Measurements from ENCODE around the gene DOK7.
"Not testable (repeated sequence)": the region's sequence is repeated elsewhere in the genome, so short reads cannot be mapped to it uniquely, and the experiment has no call there.

Gene DOK7

DNA sequence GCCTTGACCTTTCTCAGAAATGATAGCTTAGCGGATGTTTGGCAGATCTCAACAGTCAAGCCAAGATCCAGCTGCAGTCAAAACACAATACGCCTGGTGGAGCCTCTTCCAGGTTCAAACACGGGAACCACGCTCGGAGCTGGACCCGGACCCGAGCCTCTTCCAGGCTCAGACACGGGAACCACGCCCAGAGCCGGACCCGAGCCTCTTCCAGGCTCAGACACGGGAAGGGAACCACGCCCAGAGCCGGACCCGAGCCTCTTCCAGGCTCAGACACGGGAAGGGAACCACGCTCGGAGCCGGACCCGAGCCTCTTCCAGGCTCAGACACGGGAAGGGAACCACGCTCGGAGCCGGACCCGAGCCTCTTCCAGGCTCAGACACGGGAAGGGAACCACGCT is 48.5 kb downstream of the DOK7 start:
- DNase-seq: not testable (repeated sequence)

DNA sequence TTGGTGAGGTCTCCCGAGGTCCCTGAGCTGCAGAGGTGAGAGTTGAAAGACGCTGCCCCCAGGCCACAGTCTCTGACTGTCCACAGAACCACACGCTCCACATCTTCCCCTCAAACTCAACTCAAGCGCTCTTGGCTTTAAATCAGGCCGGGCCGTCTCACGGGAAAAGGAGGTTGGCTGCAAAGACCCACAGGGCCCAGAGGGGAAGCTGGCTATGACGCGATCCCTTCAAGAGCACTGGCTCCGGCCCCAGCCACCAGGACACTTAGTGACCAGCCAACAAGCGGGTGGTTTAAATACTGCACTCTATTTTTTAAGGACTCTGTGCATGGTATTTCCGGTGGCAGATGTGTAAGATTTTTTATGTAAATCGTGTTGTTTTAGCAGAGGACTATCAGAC is 49.2 kb downstream of the DOK7 start:
- DNase-seq: no peak

DNA sequence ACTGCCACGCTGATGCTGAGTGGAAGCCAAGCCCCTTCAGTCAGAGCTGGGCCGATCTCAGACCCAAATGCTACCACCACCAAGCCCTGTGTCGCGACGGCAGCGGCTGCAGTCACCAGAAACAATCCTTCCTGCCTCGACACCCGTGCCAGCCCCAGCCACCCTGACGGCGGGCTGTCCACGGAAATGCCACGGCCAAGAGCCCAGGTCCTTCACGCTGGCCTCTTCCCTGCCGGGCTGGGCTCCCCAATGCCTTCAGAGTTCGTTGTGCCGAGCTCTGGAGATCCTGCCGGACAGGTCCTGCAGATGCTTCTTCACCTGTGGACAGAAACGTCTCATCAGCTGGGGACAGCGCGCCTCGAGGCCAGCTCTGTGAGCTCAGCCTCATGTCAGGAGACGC is 49.6 kb downstream of the DOK7 start:
- no peak for DNase-seq

DNA sequence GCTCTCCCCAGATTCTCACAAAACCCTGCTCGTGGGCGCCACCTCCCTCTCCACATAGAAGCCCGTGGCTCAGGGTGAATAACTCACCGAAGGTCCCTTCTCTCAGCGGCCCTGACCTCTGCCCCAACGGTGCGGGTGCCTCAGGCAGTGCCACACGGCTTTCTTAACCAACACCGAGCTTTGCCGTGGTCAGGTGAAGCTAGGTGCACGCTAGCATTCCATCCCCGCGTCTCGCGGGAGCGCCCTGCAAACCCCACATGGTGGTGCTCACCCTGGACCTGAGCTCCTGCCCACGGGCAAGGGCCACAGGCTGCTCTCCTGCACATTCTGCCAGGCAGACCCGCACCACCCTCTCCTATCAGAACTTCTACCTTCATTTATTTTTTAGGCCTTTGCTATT is 50.7 kb downstream of the DOK7 start:
- no peak for DNase-seq

DNA sequence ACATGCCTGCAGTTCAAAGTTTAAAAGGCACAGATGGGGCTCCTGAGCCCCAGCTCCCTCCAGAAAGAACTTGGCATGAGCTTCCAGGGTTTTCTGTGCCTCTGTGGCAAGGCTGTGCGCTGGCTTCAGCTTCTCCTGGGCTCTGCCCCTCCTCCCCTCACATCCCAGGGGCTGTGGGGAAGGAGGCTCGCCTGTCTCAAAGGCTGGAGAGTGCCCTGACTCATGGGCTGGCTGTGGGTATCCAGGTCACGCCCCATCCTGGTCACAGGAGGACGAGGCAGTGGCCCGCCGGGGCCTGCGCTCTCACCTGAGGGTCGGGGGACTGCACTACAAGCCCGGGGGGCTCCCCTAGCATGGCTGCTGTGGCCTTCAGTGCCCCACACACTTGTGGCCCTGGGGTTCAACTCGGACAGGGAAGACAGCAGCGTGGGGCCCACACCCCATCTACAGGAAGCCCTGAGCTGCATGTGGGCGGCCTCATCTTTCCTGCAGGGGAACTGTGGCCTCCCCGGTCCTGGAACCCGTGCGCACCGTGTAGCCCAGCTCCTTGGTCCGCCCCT is 51.2 kb downstream of the DOK7 start:
- DNase-seq: no peak

DNA sequence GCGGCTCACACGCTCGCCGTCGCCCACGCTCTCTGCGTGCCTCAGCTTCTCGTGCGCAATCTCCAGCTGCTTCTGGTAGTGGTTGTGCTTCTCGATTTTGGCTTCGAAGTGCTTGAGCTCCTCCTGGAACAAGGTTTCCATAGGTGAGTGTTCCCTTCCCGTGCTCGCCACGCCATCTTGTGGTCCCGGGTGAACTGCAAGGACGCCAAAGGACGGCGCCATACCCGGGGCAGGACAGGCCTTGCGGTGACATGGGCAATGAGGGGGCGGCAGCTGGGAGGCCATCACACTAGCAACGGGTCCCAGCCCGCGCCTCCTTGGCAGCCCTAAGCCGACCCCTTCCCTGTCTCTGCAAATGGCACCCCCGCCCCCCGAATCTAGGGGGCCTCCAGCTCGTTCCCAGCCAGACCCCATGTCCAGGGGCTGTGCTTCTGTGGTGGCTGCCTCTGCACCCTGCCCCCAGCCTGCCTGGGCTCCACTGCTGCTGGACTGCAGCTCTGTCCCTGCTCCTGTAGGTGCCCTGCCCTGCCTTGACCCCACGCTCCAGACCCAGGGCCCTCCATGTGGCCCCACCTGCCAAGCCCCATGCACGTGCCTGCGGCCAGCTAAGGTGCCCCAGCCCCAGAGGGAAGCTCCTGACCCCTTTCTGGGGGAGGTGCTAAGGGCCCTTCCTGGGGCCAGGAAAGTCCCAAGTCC is 51.8 kb downstream of the DOK7 start:
- no peak for DNase-seq

DNA sequence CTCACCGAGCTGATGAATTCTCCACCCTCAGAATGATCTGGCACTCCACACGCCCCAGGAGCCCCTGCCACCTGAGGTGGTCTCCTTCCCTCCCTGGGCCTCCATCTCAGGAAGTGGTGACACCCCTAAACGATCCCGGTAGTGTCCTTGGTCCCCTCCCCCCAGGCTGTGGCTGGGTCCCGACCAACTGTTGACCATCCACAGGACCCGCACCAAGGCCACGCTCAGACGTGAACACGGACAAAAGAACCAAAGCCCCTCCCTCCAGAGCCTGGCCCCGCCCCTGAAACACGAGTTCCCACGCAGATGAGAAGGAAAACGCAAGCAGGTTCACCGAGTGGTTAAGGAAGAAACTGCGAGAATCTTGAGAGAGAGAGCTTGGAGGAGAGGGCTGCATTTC is 52.5 kb downstream of the DOK7 start:
- no peak for DNase-seq

DNA sequence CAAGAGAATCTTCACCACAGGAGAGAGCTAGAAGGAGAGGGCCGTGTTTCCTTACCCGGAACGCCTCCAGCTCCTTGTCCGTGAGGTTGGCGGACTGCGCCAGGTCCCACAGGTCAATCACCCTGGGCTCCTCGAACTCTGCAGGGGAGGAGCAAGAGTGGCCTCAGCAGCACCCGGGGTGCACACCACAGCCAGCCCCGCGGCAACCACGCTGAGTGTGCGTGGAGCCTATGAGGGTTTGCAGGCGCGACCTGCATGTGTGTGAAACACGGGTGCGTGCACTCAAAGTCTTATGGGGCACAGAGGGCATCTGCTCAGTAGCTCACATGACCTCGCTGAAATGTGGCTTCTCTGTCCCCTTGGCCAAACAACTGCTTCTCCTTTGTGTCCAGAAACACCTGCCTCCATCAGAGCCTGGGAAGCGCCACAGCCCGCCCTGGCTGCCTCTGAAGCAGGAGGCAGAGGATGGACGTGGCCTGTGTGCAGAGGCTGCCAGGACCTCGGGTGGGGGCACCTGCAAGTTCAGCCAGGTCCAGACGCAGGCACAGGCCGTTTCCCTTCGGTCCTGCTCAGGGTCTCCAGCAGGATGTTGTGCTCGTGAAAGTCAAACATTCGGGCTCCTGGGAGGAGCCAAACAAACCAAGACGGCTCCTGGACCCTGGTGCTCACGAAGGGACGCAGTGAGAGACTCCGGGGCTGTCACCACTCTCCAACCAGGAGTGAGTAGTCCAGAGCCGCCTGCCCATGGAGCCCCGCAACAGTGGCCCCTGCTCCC is 53.1 kb downstream of the DOK7 start:
- no peak for DNase-seq

DNA sequence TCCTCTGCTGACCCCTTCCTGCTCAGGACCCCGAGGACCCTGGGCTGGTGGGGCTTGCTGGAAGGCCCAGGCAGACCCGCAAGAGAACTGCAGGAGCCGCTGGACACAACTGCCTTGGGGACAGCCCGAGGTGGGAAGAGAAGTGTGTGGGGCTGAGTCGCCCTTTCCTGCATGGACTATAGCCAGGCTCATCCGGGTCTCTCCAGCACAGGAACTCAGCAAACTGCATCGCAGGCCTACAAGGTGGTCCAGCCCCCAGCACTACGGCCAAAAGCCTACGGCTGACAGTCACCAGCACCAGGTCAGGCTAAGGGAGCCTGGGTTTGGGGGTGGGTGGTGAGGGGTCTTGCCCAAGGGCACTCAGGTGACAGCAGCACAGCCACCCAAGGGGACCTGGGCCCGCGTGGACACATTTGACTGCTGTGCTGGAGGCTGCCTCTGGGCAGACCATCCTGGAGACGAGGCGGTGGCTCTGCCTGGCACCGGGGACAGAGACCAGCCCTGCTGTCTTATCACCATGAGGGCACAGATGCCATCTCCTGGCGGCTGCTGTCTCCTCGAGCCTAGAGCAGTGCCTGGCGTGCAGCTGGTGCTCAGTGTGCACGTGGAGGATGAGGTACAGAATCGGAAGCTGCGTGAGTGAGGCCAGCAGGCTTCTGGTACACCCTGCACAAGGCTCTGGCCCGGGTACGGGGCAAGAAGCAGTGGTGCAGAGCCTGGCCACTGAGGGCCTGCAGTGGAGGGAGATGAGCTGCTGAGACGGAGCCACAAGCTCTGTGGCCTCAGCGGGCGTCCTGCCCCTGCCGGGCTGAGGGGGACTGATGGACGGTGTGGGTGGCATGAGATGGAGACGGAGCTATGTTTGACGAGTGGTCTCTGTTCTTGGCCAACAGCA is 54.0 kb downstream of the DOK7 start:
- DNase-seq: no peak

DNA sequence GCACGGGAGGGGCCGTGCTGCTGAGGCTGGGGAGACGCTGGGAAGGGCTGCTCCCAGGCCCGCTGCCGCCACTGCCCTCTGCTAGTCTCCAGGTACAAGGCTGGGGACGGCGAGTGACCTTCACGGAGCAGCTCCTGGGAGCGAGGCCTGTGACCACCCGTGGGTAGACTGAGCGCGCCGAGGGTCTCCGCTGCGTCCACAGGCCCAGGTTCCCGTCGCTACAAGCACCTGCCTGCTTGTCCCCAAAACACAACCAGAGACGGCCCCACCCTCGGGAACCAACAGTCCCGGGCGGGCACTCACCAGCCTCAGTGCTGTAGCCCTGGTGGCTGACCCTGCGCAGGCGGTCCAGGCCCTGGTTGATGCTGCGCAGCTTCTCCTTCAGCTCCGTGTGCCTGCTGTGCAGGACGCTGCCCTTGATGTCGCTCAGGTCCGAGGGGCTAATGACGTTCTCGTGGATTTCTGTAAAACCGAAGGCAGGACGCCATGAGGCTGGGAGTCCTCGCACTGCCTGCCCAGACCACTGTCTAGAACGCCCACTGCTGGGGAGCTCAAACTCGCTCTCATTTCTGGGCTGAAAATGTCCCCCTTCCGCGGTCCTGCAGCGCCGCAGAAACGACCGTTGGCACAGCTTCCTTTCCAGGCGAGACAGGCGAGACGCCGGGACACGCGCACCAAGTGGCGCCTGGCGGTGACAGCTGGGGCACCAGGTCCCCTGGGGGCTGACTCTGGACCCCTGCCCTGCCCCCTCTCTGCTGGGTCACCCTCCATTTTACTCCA is 54.8 kb downstream of the DOK7 start:
- no peak for DNase-seq

DNA sequence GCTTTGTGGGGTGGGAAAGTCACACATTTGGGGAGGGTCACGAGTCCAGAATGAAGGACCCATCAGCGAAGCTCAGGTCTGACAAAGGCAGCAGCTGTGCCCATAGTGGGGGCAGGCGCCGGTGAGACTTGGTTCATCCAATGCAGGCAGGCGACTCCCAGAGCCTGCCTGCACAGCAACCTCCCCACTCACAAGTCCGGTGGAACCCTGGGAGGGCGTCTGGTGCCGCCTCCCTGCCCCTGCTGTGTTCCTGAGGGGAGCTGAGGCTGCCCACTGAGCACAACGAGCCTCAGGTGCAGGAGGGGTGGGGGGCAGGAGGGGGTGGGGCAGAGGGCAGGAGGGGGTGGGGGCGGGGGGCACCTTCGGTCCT is 55.4 kb downstream of the DOK7 start:
- no peak for DNase-seq

DNA sequence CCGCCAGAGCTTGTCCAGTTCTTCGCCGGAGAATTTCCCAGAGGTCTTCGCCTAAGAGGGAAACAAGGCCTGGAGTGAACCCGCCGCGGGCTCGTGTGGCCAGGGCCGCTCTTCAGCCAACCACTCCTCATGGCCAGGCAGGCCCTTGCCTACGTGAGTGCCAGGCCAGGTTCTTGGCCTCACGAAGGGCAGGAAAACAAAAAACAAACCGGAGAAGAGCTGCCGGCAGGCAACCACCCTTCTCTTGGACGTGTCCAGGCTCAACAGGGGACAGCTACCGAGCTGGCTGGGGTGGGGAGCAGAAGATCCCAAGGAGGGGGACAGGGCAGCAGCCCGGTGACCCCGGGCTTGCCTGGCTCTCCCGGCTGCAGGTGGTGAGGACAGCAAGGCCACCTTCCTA is 55.8 kb downstream of the DOK7 start:
- DNase-seq: no peak

DNA sequence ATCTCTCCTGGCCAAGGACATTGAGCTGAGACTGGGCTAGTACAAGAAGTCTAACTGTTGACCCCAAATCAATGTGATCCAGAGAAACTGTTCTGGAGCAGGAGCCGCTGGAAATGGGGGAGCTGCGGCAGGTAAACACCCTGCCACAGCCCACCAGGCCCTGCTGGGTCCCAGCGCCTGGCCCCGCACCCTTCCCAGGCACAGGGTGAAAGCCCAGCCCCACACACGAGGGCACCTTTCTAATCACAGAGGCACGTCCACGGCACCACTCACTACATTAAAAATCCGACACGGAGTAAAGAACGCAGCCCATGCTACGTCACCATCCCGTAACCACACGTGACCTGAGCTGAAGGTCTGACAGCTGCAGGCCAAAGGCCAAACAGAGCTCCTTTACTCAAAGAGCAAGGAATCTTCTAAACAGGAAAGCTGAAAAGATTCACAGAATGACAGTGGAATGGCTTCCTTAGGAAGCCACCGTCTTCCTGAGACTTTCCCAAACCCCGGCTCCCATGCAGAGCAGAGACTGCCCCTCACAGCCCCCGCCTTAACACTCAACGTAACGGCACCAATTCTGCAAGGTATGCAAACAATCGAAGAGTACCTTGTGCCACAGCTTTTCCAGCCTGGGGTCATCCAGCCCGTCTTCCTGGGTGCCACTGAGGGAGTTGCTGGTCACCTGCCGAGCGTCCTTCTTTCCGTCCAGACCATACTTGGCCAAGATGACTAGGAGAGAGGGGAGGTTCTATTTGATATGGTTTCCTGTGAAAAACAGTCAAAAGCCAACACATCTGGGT is 56.6 kb downstream of the DOK7 start:
- DNase-seq: no peak

DNA sequence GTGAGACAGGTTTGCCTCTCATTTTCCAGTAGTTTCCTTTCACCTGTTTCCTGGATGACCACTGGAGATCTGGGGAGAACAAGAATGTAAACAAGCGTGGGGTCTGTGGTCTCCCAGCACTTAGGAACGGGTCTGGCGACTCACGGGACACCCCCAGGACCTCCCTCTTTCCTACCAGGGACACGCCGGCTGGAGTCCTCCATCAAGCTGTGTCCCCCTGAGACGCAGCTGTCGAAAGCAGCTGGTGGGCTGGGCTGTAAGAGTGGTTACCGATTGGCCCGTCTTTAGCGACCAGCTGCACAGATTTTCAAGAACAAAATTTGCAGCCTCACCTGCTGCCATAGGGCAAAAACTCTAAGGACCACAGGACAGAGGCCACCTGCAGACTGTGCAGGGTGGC is 57.2 kb downstream of the DOK7 start:
- no peak for DNase-seq

DNA sequence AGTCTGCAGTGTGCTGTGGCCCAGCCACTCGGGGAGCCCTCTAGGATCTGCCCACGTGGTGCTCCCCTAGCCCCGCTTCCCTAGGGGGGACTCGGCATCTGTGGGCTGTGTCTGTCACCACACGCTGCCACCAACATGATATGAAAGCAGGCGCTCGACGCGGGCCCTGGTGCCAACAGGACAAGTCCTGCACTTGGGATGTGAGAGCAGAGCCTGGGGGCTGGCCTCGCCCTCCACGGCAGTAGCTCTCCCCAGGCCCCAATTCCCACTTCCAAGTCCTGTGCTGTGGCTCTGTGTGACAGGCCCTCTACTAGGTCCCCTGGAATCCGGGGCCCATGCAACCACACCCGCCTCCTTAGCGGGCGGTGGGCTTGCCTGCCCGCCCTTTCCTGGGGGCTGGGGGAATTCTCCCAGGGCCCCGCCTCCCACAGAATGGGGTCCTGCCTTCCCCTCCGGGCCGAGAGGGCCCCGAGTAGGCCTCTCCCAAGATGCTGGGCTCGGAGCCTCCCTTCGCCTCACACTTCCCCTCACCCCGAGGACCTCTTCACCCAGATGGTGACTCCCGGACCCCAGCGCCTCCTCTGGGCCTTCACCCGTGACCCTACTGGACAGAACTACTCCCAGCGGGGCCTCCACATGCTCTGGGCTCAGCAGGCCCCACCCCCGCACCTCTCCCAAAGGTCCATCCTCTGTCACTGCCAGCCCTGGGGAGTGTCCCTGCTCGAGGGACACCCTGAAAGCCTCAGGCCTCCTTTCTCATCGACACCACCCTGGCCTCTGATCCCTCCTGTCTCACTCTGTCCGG is 57.9 kb downstream of the DOK7 start:
- no peak for DNase-seq

DNA sequence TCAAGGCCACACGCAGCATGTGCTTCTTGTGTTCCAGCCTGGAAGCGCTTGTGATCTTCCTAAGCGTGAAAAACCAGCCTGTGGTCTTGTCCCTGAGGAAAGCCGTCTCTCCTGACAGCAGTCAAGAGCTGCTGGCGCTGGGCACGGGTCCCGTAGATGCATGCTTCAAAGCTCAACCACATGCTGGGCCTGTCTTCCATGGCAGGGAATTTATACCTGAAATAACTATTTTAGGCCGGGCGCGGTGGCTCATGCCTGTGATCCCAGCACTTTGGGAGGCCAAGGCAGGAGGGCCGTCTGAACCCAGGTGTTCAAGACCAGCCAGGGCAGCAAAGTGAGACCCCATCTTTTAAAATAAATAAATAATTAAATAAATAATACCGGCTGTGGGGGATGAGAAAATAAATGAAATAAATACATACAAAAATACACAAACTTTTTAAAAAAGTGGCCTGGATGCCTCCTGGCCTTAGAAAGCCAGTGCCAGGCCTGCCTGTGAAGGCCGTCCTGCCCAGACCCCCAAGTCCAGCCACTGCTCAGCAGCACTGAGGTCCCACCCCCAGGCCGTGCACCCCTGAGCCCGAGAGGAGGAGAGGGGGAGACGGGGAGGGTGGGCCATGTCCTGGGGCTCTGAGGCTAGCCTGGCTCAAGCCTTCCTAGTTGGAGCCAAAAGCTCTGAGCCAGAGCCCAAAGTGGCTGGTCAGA is 58.7 kb downstream of the DOK7 start:
- DNase-seq: no peak

DNA sequence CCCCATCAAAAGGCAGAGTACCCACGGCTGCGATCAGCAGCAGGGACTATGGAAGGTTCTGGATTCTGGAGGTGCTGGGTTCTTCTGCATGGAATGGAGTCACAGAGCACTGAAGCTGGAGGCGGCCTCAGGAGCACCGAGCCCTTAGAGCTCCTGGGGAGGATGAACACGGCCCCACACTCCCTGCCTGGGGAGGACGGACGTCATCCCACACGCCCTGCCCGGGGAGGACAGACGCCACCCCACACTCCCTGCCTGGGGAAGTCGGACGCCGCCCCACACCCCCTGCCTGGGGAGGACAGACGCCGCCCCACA is 59.2 kb downstream of the DOK7 start:
- no peak for DNase-seq

DNA sequence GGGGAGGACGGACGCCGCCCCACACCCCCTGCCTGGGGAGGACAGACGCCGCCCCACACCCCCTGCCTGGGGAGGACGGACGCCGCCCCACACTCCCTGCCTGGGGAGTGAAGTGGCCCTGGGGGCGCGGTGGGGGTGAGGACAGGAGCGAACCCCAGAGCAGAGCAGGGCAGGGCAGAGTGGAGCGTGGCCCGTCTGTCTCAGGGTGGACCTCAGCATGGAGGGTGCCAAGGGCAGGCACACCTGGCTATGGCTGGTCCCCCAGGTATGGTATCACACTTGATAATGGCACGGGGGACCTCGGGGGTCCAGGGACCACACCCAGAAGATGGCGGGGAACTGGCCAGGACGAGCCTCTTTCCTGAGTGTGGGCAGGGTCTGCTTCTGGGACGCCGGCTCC is 59.5 kb downstream of the DOK7 start:
- DNase-seq: no peak

DNA sequence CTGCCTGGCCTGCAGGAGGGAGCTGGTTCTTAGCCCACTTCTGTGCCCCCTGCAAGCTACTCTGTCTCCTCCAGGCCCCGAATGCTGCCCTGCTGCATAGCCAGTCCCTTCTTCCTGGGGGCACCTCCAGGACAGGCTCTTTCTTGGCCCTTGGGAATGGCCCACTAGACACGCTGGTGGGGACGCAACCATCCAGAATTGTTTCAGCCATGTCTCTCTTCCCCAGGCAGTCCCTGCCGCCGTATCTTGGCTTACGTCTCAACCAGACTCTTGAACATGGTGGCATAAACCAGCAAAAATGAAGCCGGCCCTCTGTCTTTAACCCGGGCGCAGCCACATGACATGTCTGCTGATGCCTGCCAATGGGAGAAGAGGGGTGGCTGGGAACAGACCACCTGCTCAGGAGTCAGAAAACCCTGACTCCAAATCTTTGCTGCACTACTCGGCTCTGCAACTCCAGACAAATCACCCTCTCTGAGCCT is 60.1 kb downstream of the DOK7 start:
- DNase-seq: no peak

DNA sequence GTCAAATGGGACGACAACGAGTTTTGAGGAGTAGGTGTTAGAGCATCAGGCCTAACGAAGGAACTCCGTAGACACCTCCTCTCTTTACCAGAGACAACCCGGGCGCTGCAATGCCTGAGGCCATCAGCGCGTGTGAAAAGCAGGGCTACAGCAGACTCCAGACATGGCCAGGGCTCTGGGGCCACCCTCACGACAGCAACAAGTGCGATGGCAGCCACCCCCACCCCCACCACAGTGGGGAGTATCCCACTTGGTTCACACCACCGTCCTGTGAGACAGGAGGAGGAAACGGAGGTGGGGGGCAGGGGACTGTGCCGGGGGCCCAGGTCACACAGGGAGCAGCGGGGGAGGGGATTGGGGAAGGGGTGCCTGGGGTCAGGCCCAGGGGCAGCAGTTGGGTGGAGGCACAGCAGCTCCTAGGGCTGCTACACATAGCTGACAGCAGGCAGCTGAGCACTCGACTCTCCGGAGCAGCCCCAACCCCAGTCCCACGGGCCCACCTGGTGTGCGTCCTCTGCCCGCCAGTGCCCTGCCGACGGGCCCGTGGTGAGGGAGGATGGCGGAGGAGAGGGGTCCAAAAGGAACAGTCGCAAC is 60.6 kb downstream of the DOK7 start:
- DNase-seq: no peak

Measured in activated CD4-positive, alpha-beta T cell treated with anti-CD3 and anti-CD28 coated beads, Interleukin-2, amount 50 U/mL, for 1 hour (primary cell).